Fibroblast of lung (primary cell): Measurements from ENCODE around the gene N4BP2L1.

Experiments
- EZH2 ChIP-seq: IDR thresholded peaks from 2 replicates; pipeline ENCODE4 v1.5.1; 2012; ENCODE audit warnings: low read length, control low read depth, mild to moderate bottlenecking; ENCODE audit errors: missing control alignments
- TF ChIP-seq, protein P1 (sequence below), 2 donors: IDR thresholded peaks in 1 of 2; conservative IDR thresholded peaks in 1 of 2; 1 replicate in 1 of 2; 2 replicates in 1 of 2; pipeline ENCODE4 v1.5.1; 2011 to 2012; ENCODE audit warnings: low read length in 2 of 2, control low read depth in 1 of 2, inconsistent platforms in 1 of 2, low read depth in 1 of 2, mild to moderate bottlenecking in 1 of 2

DNA sequence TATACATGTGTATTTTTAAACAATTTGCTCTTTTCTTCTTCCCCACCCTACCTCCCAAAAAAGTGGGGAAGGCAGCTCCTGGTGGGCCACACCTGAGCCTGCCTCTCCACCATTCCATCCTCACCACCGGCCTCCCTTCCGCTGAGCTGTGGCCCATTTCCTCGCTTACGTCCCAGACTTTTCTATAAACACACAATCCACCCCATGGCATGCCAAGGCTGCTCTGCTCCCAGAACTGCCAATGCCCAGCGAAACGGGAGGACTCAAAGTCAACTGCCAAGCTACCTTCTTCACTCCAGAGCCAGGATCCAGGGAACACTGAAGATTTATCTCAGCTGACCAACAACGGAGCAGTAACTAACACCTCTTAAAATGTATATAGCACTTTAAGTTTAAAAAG lies 2.8 kb downstream of the N4BP2L1 start:
- TF ChIP-seq EZH2 = no peak
- TF ChIP-seq, protein P1, sequence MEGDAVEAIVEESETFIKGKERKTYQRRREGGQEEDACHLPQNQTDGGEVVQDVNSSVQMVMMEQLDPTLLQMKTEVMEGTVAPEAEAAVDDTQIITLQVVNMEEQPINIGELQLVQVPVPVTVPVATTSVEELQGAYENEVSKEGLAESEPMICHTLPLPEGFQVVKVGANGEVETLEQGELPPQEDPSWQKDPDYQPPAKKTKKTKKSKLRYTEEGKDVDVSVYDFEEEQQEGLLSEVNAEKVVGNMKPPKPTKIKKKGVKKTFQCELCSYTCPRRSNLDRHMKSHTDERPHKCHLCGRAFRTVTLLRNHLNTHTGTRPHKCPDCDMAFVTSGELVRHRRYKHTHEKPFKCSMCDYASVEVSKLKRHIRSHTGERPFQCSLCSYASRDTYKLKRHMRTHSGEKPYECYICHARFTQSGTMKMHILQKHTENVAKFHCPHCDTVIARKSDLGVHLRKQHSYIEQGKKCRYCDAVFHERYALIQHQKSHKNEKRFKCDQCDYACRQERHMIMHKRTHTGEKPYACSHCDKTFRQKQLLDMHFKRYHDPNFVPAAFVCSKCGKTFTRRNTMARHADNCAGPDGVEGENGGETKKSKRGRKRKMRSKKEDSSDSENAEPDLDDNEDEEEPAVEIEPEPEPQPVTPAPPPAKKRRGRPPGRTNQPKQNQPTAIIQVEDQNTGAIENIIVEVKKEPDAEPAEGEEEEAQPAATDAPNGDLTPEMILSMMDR (conservative IDR thresholded peaks at IDR 0.05 in 1 of 2, IDR thresholded peaks at IDR 0.05 in 1 of 2; ENCODE audit: low read depth in 1 of 2, low read length in 2 of 2) = no peak
